Measurements from ENCODE around the gene SOX18. TPM values are rescaled to one million over a fixed set of nuclear protein-coding genes. Genes with fewer than 3 reads are reported as not detected.

SOX18 gene
- total and polyA plus RNA-seq, 2 of the 13 experiments (the other 11 are each of a cell fraction or from before 2014, with no cell fraction given), result 1.6 to 1.9 TPM

GRCh38 chr20:64040231-64041039, 9.0 kb downstream of the SOX18 start (continued):
- TF ChIP-seq HOXA3 (CRISPR knock-in tag; IDR thresholded peaks at IDR 0.05), result no peak

- Histone ChIP-seq H3K4me1 (ENCODE audit: insufficient read depth, low read length) (peaks cover 76% of the 10 kb centered on the region), H3K9me3 (ENCODE audit: low read length) (no peaks in the 10 kb centered on the region), H4K20me1 (ENCODE audit: insufficient read depth, low read length) (no peaks in the 10 kb centered on the region), H2AFZ (ENCODE audit: low read length) (no peak overlapping the region), H3K36me3 (replicated peaks in 1 of 2; ENCODE audit: control insufficient read depth in 1 of 2, insufficient read depth in 2 of 2, low read length in 2 of 2) (peaks cover 2 to 7% of the 10 kb centered on the region in 2 experiments; a peak in 3 of 5 replicates), H3K9ac (ENCODE audit: insufficient read depth, low read depth, low read length) (peak overlapping the region; percentile 86), H3K79me2 (ENCODE audit: insufficient read depth, low read length) (peaks cover 18% of the 10 kb centered on the region), H3K27me3 (ENCODE audit: control insufficient read depth in 1 of 2, insufficient read depth in 2 of 2, low read length in 2 of 2) (no peaks in the 10 kb centered on the region), H3K4me3 (replicated peaks in 1 of 3; ENCODE audit: insufficient read depth in 1 of 3, low read depth in 2 of 3, low read length in 3 of 3) (0 out of 6 replicates have a peak overlapping the region, but pooled peaks of 1 of the 3 experiments have one; percentile 89), H3K4me2 (ENCODE audit: low read depth, low read length) (peak overlapping the region; percentile 94), H3K27ac (ENCODE audit: extremely low read length, insufficient read depth, low read length) (peak overlapping the region; percentile 45)
- ChIA-PET CTCF (ENCODE audit: low intra/inter-chr PET ratio, low total read pairs) (no interaction called here), POLR2A (interaction anchor here (1.0 to 10.1 kb wide), 5 partner anchors 14 to 66 kb away, joined by 3 to 252 read pairs (median 39); partner anchors contain the start of genes PRPF6, SAMD10, SOX18 and TCEA2)
- no peak for DNase-seq (ENCODE audit: low spot score)
- intact Hi-C loops (cut with micrococcal nuclease; ENCODE audit: unreplicated experiment), result no loop called here
- ATAC-seq, result 0 out of 3 replicates have a peak, but pooled peaks have one; percentile 0
- no peak for FAIRE-seq
- BruUV-seq (replicated peaks), result TSS peak; percentile 27
- WGBS (ENCODE audit: low lambda C conversion rate), result 66% methylated on average over 13 of the region's 17 CpGs
- in situ Hi-C loops (cut with HindIII; ENCODE audit: extremely low pct_ligation_motif_present, low pct_unique_long_range_greater_than_20kb), result no loop called here
- no peak for TF ChIP-seq RFXANK (CRISPR knock-in tag; IDR thresholded peaks at IDR 0.05)
- no peak for TF ChIP-seq TRIM24 (CRISPR knock-in tag; IDR thresholded peaks at IDR 0.05)
- peak; percentile 61 for TF ChIP-seq ZNF407 (CRISPR knock-in tag; IDR thresholded peaks at IDR 0.05; ENCODE audit: not compliant biosample characterization)
- TF ChIP-seq AFF4 (CRISPR knock-in tag; IDR thresholded peaks at IDR 0.05), result no peak
- TF ChIP-seq NONO (IDR thresholded peaks at IDR 0.05), result no peak
- peak; percentile 46 for TF ChIP-seq NONO (CRISPR knock-in tag; conservative IDR thresholded peaks at IDR 0.05)
Measured at GRCh38 chr20:64039293-64040160, 9.9 kb downstream of the SOX18 start.

All from HepG2 (cell line).